Measurements from ENCODE around the gene C11orf68.

C11orf68 gene

DNA sequence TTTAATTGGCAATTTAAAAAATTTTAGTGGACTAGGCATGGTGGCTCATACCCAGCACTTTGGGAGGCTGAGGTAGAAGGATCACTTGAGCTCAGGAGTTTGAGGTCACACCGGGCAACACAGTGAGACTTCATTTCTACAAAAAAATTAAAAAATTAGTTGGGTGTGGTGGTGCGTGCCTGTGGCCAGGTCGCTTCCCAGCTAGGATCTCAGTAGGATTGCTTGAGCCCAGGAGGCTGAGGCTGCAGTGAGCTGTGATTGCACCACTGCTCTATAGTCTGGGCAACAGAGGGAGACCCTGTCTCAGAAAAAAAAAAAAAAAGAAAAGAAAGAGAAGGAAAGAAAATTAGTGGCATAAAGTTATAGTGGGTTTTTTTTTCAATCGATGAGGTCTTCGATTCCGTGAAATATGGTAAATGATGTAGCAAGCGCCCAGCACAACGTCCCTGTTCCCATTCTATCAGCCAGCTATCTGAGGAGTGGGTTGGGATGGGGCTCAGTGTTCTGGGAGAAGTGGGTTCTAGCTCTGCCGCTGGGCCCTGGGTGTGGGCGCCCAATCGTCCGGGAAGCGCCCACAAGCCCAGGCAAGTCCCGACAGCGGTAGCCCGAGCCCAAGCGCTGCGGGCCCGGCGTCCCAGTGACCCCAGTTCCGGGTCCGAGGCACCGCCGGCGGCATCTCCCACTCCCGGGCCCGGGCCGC lies 20.1 kb downstream of the C11orf68 start:
- TF ChIP-seq SIN3A (IDR thresholded peaks at IDR 0.05; ENCODE audit: borderline replicate concordance, insufficient read depth, low read length), result no peak
- TF ChIP-seq POLR2AphosphoS5 (IDR thresholded peaks at IDR 0.05; ENCODE audit: low read depth, low read length), result no peak
- TF ChIP-seq FOXP2 (optimal IDR thresholded peaks at IDR 0.05; ENCODE audit: borderline replicate concordance, extremely low read depth, extremely low read length, insufficient read depth), result no peak
- TF ChIP-seq TAF1 (IDR thresholded peaks at IDR 0.05; ENCODE audit: borderline replicate concordance, insufficient read depth, low read length), result no peak
- TF ChIP-seq, protein P1, sequence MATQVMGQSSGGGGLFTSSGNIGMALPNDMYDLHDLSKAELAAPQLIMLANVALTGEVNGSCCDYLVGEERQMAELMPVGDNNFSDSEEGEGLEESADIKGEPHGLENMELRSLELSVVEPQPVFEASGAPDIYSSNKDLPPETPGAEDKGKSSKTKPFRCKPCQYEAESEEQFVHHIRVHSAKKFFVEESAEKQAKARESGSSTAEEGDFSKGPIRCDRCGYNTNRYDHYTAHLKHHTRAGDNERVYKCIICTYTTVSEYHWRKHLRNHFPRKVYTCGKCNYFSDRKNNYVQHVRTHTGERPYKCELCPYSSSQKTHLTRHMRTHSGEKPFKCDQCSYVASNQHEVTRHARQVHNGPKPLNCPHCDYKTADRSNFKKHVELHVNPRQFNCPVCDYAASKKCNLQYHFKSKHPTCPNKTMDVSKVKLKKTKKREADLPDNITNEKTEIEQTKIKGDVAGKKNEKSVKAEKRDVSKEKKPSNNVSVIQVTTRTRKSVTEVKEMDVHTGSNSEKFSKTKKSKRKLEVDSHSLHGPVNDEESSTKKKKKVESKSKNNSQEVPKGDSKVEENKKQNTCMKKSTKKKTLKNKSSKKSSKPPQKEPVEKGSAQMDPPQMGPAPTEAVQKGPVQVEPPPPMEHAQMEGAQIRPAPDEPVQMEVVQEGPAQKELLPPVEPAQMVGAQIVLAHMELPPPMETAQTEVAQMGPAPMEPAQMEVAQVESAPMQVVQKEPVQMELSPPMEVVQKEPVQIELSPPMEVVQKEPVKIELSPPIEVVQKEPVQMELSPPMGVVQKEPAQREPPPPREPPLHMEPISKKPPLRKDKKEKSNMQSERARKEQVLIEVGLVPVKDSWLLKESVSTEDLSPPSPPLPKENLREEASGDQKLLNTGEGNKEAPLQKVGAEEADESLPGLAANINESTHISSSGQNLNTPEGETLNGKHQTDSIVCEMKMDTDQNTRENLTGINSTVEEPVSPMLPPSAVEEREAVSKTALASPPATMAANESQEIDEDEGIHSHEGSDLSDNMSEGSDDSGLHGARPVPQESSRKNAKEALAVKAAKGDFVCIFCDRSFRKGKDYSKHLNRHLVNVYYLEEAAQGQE (IDR thresholded peaks at IDR 0.05; ENCODE audit: insufficient read depth in 1 of 2, low read depth in 2 of 2, low read length in 2 of 2), result no peak

DNA sequence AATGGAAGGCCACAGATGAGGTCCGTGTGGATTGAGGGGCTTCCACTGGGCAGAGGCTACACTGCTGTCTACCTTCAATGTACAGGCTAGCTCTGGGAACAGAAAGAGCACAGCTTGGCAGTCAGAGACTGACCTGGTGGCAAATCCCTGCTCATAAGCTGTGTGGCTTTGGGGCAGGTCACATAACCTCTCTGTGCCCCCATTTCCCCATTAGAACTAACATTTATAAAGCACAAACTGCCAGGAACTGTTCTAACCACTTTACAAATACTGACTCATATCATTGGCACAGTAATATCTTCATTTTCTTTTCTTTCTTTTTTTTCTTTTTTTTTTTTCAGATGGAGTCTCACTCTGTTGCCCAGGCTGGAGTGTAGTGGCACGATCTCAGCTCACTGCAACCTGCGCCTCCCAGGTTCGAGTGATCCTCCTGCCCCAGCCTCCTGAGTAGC lies 21.8 kb downstream of the C11orf68 start:
- no peak for TF ChIP-seq TAF1 (IDR thresholded peaks at IDR 0.05; ENCODE audit: borderline replicate concordance, insufficient read depth, low read length)
- TF ChIP-seq SIN3A (IDR thresholded peaks at IDR 0.05; ENCODE audit: borderline replicate concordance, insufficient read depth, low read length), result no peak
- TF ChIP-seq, protein P1 (IDR thresholded peaks at IDR 0.05; ENCODE audit: insufficient read depth in 1 of 2, low read depth in 2 of 2, low read length in 2 of 2), result no peak
- TF ChIP-seq FOXP2 (optimal IDR thresholded peaks at IDR 0.05; ENCODE audit: borderline replicate concordance, extremely low read depth, extremely low read length, insufficient read depth), result no peak
- no peak for TF ChIP-seq POLR2AphosphoS5 (IDR thresholded peaks at IDR 0.05; ENCODE audit: low read depth, low read length)

DNA sequence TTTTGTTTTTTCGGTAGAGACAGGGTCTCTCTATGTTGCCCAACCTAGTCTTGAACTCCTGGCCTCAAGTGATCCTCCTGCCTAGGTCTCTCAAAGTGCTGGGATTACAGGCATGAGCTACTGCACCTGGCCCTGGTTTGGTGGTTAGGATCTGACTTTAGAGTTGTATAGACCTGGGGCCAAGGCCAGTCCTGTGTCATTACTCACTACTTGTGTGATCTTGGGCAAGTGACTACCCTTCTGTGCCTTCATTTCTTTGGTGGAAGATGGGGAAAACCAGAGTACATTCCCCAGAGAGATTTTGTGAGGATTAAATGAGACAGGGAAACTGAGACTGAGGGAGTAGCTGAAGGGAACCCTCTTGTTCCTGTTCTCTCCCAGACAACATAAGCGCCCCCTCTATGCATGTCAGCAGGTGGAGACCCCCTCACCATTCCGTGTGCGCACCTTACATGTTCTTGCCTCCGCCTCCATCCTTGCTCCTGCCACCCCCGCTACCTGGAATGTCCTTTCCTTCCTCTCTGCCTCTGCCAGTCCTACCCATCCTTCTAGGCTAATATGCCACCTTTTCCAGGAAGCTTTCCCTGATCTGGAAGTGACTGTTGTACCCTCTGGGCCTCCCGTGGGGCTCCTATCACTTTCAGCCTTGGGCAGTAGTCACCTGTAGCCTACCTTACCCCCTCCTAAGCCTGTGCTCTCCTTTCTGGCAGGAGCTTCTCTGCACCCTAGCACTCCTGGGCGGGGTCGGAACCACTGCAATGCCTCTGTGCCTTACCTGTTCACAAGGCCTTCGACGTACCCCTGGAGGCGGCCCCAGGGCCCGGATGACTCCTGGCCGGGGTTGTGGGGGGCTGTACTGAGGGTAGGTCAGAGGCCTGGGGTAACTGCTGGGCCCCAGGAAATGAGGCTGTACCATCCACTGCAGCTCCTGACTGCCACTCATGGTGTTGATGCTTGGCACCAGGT lies 22.5 kb downstream of the C11orf68 start:
- TF ChIP-seq FOXP2 (optimal IDR thresholded peaks at IDR 0.05; ENCODE audit: borderline replicate concordance, extremely low read depth, extremely low read length, insufficient read depth), result no peak
- TF ChIP-seq TAF1 (IDR thresholded peaks at IDR 0.05; ENCODE audit: borderline replicate concordance, insufficient read depth, low read length), result no peak

DNA sequence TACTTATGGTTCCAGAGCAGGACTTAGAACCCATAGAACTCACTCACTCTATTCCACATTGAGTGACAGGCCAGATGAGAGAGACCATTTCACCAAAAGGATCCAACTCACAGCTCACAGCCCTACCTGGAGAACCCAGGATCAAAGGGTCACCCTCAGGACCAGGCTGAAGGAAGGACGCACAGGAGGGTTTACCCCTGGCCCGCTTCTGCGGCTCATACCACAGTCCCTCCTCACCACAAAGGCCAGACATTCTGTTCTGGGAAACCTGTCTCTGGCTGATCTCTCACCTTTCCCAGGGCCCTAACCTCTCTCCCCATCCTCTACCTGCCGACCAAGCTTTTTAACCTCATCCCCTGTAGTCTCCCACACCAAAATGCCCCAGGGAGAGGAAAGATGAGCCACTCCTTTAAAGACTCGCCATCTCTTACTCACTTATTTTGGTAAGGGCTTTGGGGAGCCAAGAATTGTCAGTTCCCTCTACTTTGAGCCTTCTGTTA lies 23.3 kb downstream of the C11orf68 start:
- TF ChIP-seq FOXP2 (optimal IDR thresholded peaks at IDR 0.05; ENCODE audit: borderline replicate concordance, extremely low read depth, extremely low read length, insufficient read depth) (no peak), POLR2AphosphoS5 (IDR thresholded peaks at IDR 0.05; ENCODE audit: low read depth, low read length) (peak; percentile 41), TAF1 (IDR thresholded peaks at IDR 0.05; ENCODE audit: borderline replicate concordance, insufficient read depth, low read length) (no peak)
- TF ChIP-seq, protein P1 (IDR thresholded peaks at IDR 0.05; ENCODE audit: insufficient read depth in 1 of 2, low read depth in 2 of 2, low read length in 2 of 2), result no peak

DNA sequence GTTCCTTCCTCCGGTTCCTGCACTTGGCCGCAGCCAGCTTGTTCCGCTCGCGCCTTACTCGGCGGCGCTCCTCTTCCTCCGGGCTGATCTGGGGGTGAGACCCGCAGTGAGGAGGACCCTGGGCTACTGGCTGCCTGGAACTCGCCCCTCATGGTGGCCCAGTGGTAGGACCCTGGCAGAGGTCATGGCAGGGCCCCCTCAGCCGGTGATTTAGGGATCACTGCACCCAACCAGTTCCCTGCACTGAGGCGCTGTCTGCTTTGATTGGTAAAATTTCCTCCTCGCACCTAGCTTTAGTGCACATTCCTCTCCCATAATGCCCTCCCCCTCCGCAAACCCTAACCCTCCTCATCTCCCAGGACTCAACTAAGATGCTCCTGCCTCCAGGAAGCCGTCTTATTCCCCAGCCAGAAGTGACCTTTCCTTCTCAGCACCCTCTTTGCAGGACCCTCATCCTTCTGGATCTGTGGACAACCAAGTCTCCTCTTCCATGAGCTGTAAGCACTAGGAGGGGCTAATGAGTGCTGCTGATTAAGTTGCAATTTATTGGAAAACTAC lies 24.7 kb downstream of the C11orf68 start:
- no peak for TF ChIP-seq POLR2AphosphoS5 (IDR thresholded peaks at IDR 0.05; ENCODE audit: low read depth, low read length)
- TF ChIP-seq, protein P1 (IDR thresholded peaks at IDR 0.05; ENCODE audit: insufficient read depth in 1 of 2, low read depth in 2 of 2, low read length in 2 of 2), result no peak
- no peak for TF ChIP-seq FOXP2 (optimal IDR thresholded peaks at IDR 0.05; ENCODE audit: borderline replicate concordance, extremely low read depth, extremely low read length, insufficient read depth)
- no peak for TF ChIP-seq TAF1 (IDR thresholded peaks at IDR 0.05; ENCODE audit: borderline replicate concordance, insufficient read depth, low read length)
- no peak for TF ChIP-seq SIN3A (IDR thresholded peaks at IDR 0.05; ENCODE audit: borderline replicate concordance, insufficient read depth, low read length)

Measured in PFSK-1 (cell line).